Skeletal muscle tissue (tissue), 4 donors: ENCODE data around the gene RAB17. TPM values are rescaled to one million over a fixed set of nuclear protein-coding genes. Genes with fewer than 3 reads are reported as not detected.

Experiments
- H3K27ac ChIP-seq: one replicate; pipeline ENCODE4 v1.7.0; 2013; ENCODE audit warnings: mild to moderate bottlenecking, low read depth, low read length, inconsistent platforms
- H3K27me3 ChIP-seq, 3 donors: one replicate each; pipeline ENCODE4 v1.7.0; 2013; ENCODE audit warnings: low read length in 3 of 3; ENCODE audit not compliant: control insufficient read depth in 3 of 3, insufficient read depth in 3 of 3
- H3K36me3 ChIP-seq, 3 donors: one replicate each; pipeline ENCODE4 v1.7.0; 2013; ENCODE audit warnings: low read length in 3 of 3; ENCODE audit not compliant: control insufficient read depth in 3 of 3, insufficient read depth in 3 of 3
- H3K4me1 ChIP-seq, 3 donors: one replicate each; pipeline ENCODE4 v1.7.0; 2013; ENCODE audit warnings: low read length in 3 of 3, mild to moderate bottlenecking in 3 of 3; ENCODE audit not compliant: control insufficient read depth in 3 of 3, insufficient read depth in 3 of 3
- H3K4me3 ChIP-seq, 3 donors: one replicate each; pipeline ENCODE4 v1.7.0; 2013; ENCODE audit warnings: low read length in 3 of 3
- H3K9ac ChIP-seq, 3 donors: one replicate each; pipeline ENCODE4 v1.7.0; 2013; ENCODE audit warnings: low read length in 3 of 3, mild to moderate bottlenecking in 3 of 3, moderate library complexity in 2 of 3, low read depth in 1 of 3
- H3K9me3 ChIP-seq, 3 donors: one replicate each; pipeline ENCODE4 v1.7.0; 2013; ENCODE audit warnings: low read length in 3 of 3; ENCODE audit not compliant: control insufficient read depth in 3 of 3
- total RNA-seq: library from RNA; depleted of rRNA; stranded (reverse); fragments of >200 nt; gene quantifications from one replicate; pipeline ENCODE4 v1.2.3, GENCODE V29; 2014
- donor health status: Osteomylitis.

The RAB17 gene
- total RNA-seq, 1 donor from 2014 or later: 1.0 TPM

GRCh38 chr2:237551071-237551574 lies 39.4 kb downstream of the RAB17 start:
- Histone ChIP-seq H3K27ac (no peak overlapping the region), H3K27me3 (peaks cover 0 to 4% (median 0%) of the 10 kb centered on the region in 3 donors), H3K4me1 (peaks cover 0 to 3% (median 0%) of the 10 kb centered on the region in 3 donors), H3K36me3 (peaks cover 0 to 7% (median 0%) of the 10 kb centered on the region in 3 donors), H3K9ac (no peak overlapping the region), H3K9me3 (peaks cover 0 to 5% (median 2%) of the 10 kb centered on the region in 3 donors), H3K4me3 (no peak overlapping the region)

GRCh38 chr2:237549643-237550415 lies 40.7 kb downstream of the RAB17 start:
- H3K9me3 ChIP-seq: no peaks in the 10 kb centered on the region
- H3K27ac ChIP-seq: no peak overlapping the region
- H3K4me1 ChIP-seq: peaks cover 0 to 3% (median 0%) of the 10 kb centered on the region in 3 donors
- peaks cover 0 to 4% (median 0%) of the 10 kb centered on the region in 3 donors for H3K27me3 ChIP-seq
- H3K36me3 ChIP-seq: peaks cover 0 to 7% (median 0%) of the 10 kb centered on the region in 3 donors
- H3K4me3 ChIP-seq: no peak overlapping the region
- no peak overlapping the region for H3K9ac ChIP-seq

- Histone ChIP-seq H3K9ac (no peak overlapping the region), H3K27ac (no peak overlapping the region), H3K4me3 (no peak overlapping the region), H3K9me3 (no peaks in the 10 kb centered on the region), H3K4me1 (peaks cover 0 to 3% (median 0%) of the 10 kb centered on the region in 3 donors), H3K36me3 (peaks cover 0 to 6% (median 0%) of the 10 kb centered on the region in 3 donors), H3K27me3 (peaks cover 0 to 4% (median 0%) of the 10 kb centered on the region in 3 donors)
Observed at GRCh38 chr2:237549216-237549615, 41.3 kb downstream of the RAB17 start.

GRCh38 chr2:237547841-237548416 lies 42.6 kb downstream of the RAB17 start:
- Histone ChIP-seq H3K9ac (no peak overlapping the region), H3K4me1 (peaks cover 0 to 3% (median 0%) of the 10 kb centered on the region in 3 donors), H3K27ac (no peak overlapping the region), H3K27me3 (peaks cover 0 to 4% (median 0%) of the 10 kb centered on the region in 3 donors), H3K9me3 (no peaks in the 10 kb centered on the region), H3K36me3 (no peaks in the 10 kb centered on the region), H3K4me3 (no peak overlapping the region)

- H3K27ac ChIP-seq: no peak overlapping the region
- H3K36me3 ChIP-seq: no peaks in the 10 kb centered on the region
- H3K4me1 ChIP-seq: peaks cover 0 to 3% (median 0%) of the 10 kb centered on the region in 3 donors
- no peak overlapping the region for H3K4me3 ChIP-seq
- H3K9me3 ChIP-seq: no peaks in the 10 kb centered on the region
- peaks cover 0 to 4% (median 0%) of the 10 kb centered on the region in 3 donors for H3K27me3 ChIP-seq
- H3K9ac ChIP-seq: no peak overlapping the region
Observed at GRCh38 chr2:237546876-237547395, 43.6 kb downstream of the RAB17 start.

GRCh38 chr2:237546040-237546875 lies 44.3 kb downstream of the RAB17 start:
- H3K9me3 ChIP-seq: no peaks in the 10 kb centered on the region

GRCh38 chr2:237542001-237542704 lies 48.4 kb downstream of the RAB17 start:
- Histone ChIP-seq H3K9me3 (no peaks in the 10 kb centered on the region), H3K4me1 (peaks cover 8 to 19% (median 17%) of the 10 kb centered on the region in 3 donors), H3K27ac (no peak overlapping the region), H3K27me3 (peaks cover 0 to 2% (median 2%) of the 10 kb centered on the region in 3 donors), H3K4me3 (no peak overlapping the region), H3K36me3 (no peaks in the 10 kb centered on the region), H3K9ac (no peak overlapping the region)

More at GRCh38 chr2:237546040-237546875, 44.3 kb downstream of the RAB17 start:
- peaks cover 0 to 4% (median 0%) of the 10 kb centered on the region in 3 donors for H3K27me3 ChIP-seq
- peaks cover under 1 to 3% (median 2%) of the 10 kb centered on the region in 3 donors for H3K4me1 ChIP-seq
- no peak overlapping the region for H3K9ac ChIP-seq
- no peak overlapping the region for H3K4me3 ChIP-seq
- H3K27ac ChIP-seq: no peak overlapping the region
- H3K36me3 ChIP-seq: no peaks in the 10 kb centered on the region

GRCh38 chr2:237541243-237541642 lies 49.3 kb downstream of the RAB17 start:
- Histone ChIP-seq H3K9me3 (no peaks in the 10 kb centered on the region), H3K4me3 (no peak overlapping the region), H3K9ac (peak overlapping the region in 1 of 3 donors; percentile 8), H3K27me3 (peaks cover 0 to 2% (median 2%) of the 10 kb centered on the region in 3 donors), H3K36me3 (no peaks in the 10 kb centered on the region), H3K27ac (no peak overlapping the region), H3K4me1 (peaks cover 8 to 19% (median 17%) of the 10 kb centered on the region in 3 donors)

- peaks cover 8 to 19% (median 17%) of the 10 kb centered on the region in 3 donors for H3K4me1 ChIP-seq
- H3K27ac ChIP-seq: no peak overlapping the region
- H3K9me3 ChIP-seq: no peaks in the 10 kb centered on the region
- H3K9ac ChIP-seq: no peak overlapping the region
- no peak overlapping the region for H3K4me3 ChIP-seq
- no peaks in the 10 kb centered on the region for H3K36me3 ChIP-seq
- H3K27me3 ChIP-seq: peaks cover 0 to 2% (median 2%) of the 10 kb centered on the region in 3 donors
Observed at GRCh38 chr2:237540823-237541222, 49.7 kb downstream of the RAB17 start.
